ENCODE data around the gene PDCD6IP.

- TF ChIP-seq, protein P1, sequence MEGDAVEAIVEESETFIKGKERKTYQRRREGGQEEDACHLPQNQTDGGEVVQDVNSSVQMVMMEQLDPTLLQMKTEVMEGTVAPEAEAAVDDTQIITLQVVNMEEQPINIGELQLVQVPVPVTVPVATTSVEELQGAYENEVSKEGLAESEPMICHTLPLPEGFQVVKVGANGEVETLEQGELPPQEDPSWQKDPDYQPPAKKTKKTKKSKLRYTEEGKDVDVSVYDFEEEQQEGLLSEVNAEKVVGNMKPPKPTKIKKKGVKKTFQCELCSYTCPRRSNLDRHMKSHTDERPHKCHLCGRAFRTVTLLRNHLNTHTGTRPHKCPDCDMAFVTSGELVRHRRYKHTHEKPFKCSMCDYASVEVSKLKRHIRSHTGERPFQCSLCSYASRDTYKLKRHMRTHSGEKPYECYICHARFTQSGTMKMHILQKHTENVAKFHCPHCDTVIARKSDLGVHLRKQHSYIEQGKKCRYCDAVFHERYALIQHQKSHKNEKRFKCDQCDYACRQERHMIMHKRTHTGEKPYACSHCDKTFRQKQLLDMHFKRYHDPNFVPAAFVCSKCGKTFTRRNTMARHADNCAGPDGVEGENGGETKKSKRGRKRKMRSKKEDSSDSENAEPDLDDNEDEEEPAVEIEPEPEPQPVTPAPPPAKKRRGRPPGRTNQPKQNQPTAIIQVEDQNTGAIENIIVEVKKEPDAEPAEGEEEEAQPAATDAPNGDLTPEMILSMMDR (IDR thresholded peaks at IDR 0.05), result no peak
- TF ChIP-seq POLR2A (IDR thresholded peaks at IDR 0.05), result no peak
These were observed 100.5 kb downstream of the PDCD6IP start for GRCh38 chr3:33898901-33899300.

Measured in prostate gland (tissue), 2 donors.